Measurements from ENCODE around the gene ABCC11. TPM values are rescaled to one million over a fixed set of nuclear protein-coding genes. Genes with fewer than 3 reads are reported as not detected.

The ABCC11 gene
- total RNA-seq, 4 donors from 2014 or later: 0.32 to 0.52 TPM; not detected in 2

- TF ChIP-seq CTCF (IDR thresholded peaks at IDR 0.05) (peak in 1 of 3 donors; percentile 53), POLR2A (IDR thresholded peaks at IDR 0.05) (no peak)
- H3K4me3 ChIP-seq (ENCODE audit: low read depth, poor library complexity, severe bottlenecking): no peak overlapping the region
- intact Hi-C loops (cut with DNase I; ENCODE audit: low total_unique reads): loop anchor here (5.0 to 10.0 kb wide), 2 partner anchors 1009 to 1122 kb away; no protein-coding TSS in a partner anchor
- DNase-seq (ENCODE audit: low spot score in 2 of 2): peak; percentile 67 to 95
- WGBS, 2 donors: 11 to 12% methylated on average over 16 of the region's 16 CpGs
Observed at GRCh38 chr16:48156790-48157209, 90.5 kb downstream of the ABCC11 start.

GRCh38 chr16:48155926-48156789, 91.2 kb downstream of the ABCC11 start, which contains the start of gene ABCC12:
TSS of gene ABCC12 (minus strand) at chr16:48155993. CDS start at chr16:48146424, 9,569 bp downstream.
- no peak for DNase-seq (ENCODE audit: low spot score in 2 of 2)
- TF ChIP-seq POLR2A (IDR thresholded peaks at IDR 0.05) (no peak), CTCF (IDR thresholded peaks at IDR 0.05) (no peak)
- H3K4me3 ChIP-seq (ENCODE audit: low read depth, poor library complexity, severe bottlenecking): no peak within 1 kb of the TSS
- 62 to 65% methylated on average over 24 of the region's 24 CpGs for WGBS, 2 donors
- intact Hi-C loops (cut with DNase I; ENCODE audit: low total_unique reads): loop anchor here (5.0 to 10.0 kb wide), 2 partner anchors 1009 to 1121 kb away; no protein-coding TSS in a partner anchor

- TF ChIP-seq CTCF (IDR thresholded peaks at IDR 0.05): no peak
- no peak for DNase-seq (ENCODE audit: low spot score in 2 of 2)
- 27 to 29% methylated on average over 5 of the region's 5 CpGs for WGBS, 2 donors
- intact Hi-C loops (cut with DNase I; ENCODE audit: low total_unique reads): loop anchor here (10.0 kb wide), 1 partner anchor 1119 kb away; no protein-coding TSS in a partner anchor
- no peak overlapping the region for H3K4me3 ChIP-seq (ENCODE audit: low read depth, poor library complexity, severe bottlenecking)
Observed at GRCh38 chr16:48153774-48154173, 93.6 kb downstream of the ABCC11 start.

- whole genome bisulfite sequencing, 2 donors: 92 to 96% methylated on average over 9 of the region's 9 CpGs
- TF ChIP-seq POLR2A (IDR thresholded peaks at IDR 0.05): no peak
- TF ChIP-seq CTCF (IDR thresholded peaks at IDR 0.05): no peak
- no peak for DNase-seq (ENCODE audit: low spot score in 2 of 2)
- intact Hi-C loops (cut with DNase I; ENCODE audit: low total_unique reads): loop anchor here (10.0 kb wide), 1 partner anchor 1117 kb away; no protein-coding TSS in a partner anchor
- no peak overlapping the region for H3K4me3 ChIP-seq (ENCODE audit: low read depth, poor library complexity, severe bottlenecking)
Observed at GRCh38 chr16:48152226-48152625, 95.1 kb downstream of the ABCC11 start.

GRCh38 chr16:48150707-48151106, 96.6 kb downstream of the ABCC11 start:
- intact Hi-C loops (cut with DNase I; ENCODE audit: low total_unique reads): loop anchor here (10.0 kb wide), 1 partner anchor 1116 kb away; no protein-coding TSS in a partner anchor
- 65 to 68% methylated on average over 1 of the region's 1 CpG for WGBS, 2 donors
- H3K4me3 ChIP-seq (ENCODE audit: low read depth, poor library complexity, severe bottlenecking): no peak overlapping the region
- DNase-seq (ENCODE audit: low spot score in 2 of 2): no peak
- TF ChIP-seq POLR2A (IDR thresholded peaks at IDR 0.05): no peak

GRCh38 chr16:48146710-48147109, 100.6 kb downstream of the ABCC11 start:
- WGBS, 2 donors: 90 to 93% methylated on average over 4 of the region's 4 CpGs
- TF ChIP-seq CTCF (IDR thresholded peaks at IDR 0.05): no peak
- no peak overlapping the region for H3K4me3 ChIP-seq (ENCODE audit: low read depth, poor library complexity, severe bottlenecking)
- DNase-seq (ENCODE audit: low spot score in 2 of 2): no peak
- intact Hi-C loops (cut with DNase I; ENCODE audit: low total_unique reads): no loop called here

Data from lower leg skin (tissue), 4 donors.